OCI-LY7 (cell line): Measurements from ENCODE around the gene PLCXD1. TPM values are rescaled to one million over a fixed set of nuclear protein-coding genes. Genes with fewer than 3 reads are reported as not detected.
A peak's percentile ranks its signal among the peaks of the same experiment; 100 is the strongest.

ENCODE experiments used
- BruUV-seq: library from RNA; stranded (reverse); fragments of 400-500 nt; replicated peaks from 2 replicates; lab custom pipeline; 2021; lab: Mats Ljungman, UMichigan
- CTCF ChIA-PET: fragments of 300-600 bp; sonication (Branson Sonifier 250); formaldehyde crosslinking; loops from one replicate; lab custom pipeline; 2022; ENCODE audit warnings: antibody characterized with exemption; ENCODE audit not compliant: unreplicated experiment; lab: Charles Lee
- POLR2A ChIA-PET: fragments of 300-600 bp; sonication (Branson Sonifier 250); formaldehyde crosslinking; loops from one replicate; lab custom pipeline; 2022; ENCODE audit warnings: antibody characterized with exemption; lab: Charles Lee
- DNase-seq: peaks from one replicate; pipeline ENCODE4 v3.0.0-alpha.2; 2015; ENCODE audit warnings: low spot score
- H2AFZ ChIP-seq: fragments of 200-600 bp; sonication (generic), shearing (Covaris generic); 2 replicates; pipeline ENCODE4 v1.6.1; 2014; ENCODE audit warnings: mild to moderate bottlenecking, antibody characterized with exemption, low read length, moderate library complexity
- H3K27ac ChIP-seq: fragments of 200-600 bp; sonication (generic); 2 replicates; pipeline ENCODE4 v1.5.1; 2014; ENCODE audit warnings: mixed run types, low read depth, mild to moderate bottlenecking, moderate library complexity, low read length, inconsistent platforms; ENCODE audit not compliant: poor library complexity, severe bottlenecking
- H3K36me3 ChIP-seq: fragments of 200-600 bp; sonication (generic); 2 replicates; pipeline ENCODE4 v1.6.1; 2014; ENCODE audit warnings: mild to moderate bottlenecking, antibody characterized with exemption, low read length, moderate library complexity, mixed read lengths; ENCODE audit not compliant: insufficient read depth
- H3K4me1 ChIP-seq: fragments of 200-600 bp; sonication (generic); 2 replicates; pipeline ENCODE4 v1.5.1; 2014; ENCODE audit warnings: mild to moderate bottlenecking, low read length; ENCODE audit not compliant: insufficient read depth, poor library complexity, severe bottlenecking
- H3K4me2 ChIP-seq: fragments of 200-600 bp; sonication (generic); 2 replicates; pipeline ENCODE4 v1.6.1; 2014; ENCODE audit warnings: mild to moderate bottlenecking, low read length
- H3K4me3 ChIP-seq: fragments of 200-600 bp; sonication (generic); 2 replicates; pipeline ENCODE4 v1.5.1; 2014; ENCODE audit warnings: mild to moderate bottlenecking, low read depth, low read length; ENCODE audit not compliant: poor library complexity, severe bottlenecking
- H3K79me2 ChIP-seq: fragments of 200-600 bp; sonication (generic); 2 replicates; pipeline ENCODE4 v1.6.1; 2016; ENCODE audit warnings: low read depth, mild to moderate bottlenecking, low read length, moderate library complexity, mixed read lengths; ENCODE audit not compliant: insufficient read depth
- H3K9me2 ChIP-seq: fragments of 200-600 bp; sonication (generic); 2 replicates; pipeline ENCODE4 v1.6.1; 2016; ENCODE audit warnings: mild to moderate bottlenecking, low read length, mixed read lengths; ENCODE audit not compliant: insufficient read depth
- H3K9me3 ChIP-seq: fragments of 200-600 bp; sonication (generic); 2 replicates; pipeline ENCODE4 v1.6.1; 2014; ENCODE audit warnings: mild to moderate bottlenecking, mixed run types, low read length, mixed read lengths
- H4K20me1 ChIP-seq: fragments of 200-600 bp; sonication (generic); 2 replicates; pipeline ENCODE4 v1.6.1; 2014; ENCODE audit warnings: mild to moderate bottlenecking, antibody characterized with exemption, low read length, moderate library complexity, mixed read lengths; ENCODE audit not compliant: insufficient read depth
- CTCF ChIP-seq: fragments of 200-600 bp; sonication (generic); conservative IDR thresholded peaks from 2 replicates; pipeline ENCODE4 v1.5.1; 2014; ENCODE audit warnings: mild to moderate bottlenecking, antibody characterized with exemption, low read length, moderate library complexity, mixed read lengths
- EZH2phosphoT487 ChIP-seq: fragments of 200-600 bp; sonication (generic); IDR thresholded peaks from 2 replicates; pipeline ENCODE4 v1.6.1; 2018; ENCODE audit warnings: low read depth, borderline replicate concordance, mild to moderate bottlenecking, mixed run types, antibody characterized with exemption, low read length, moderate library complexity, mixed read lengths
- intact Hi-C: fragments of 100-400 bp; cut with micrococcal nuclease; formaldehyde crosslinking; loops from one replicate; pipeline ENCODE4 v1.10.0; 2022; ENCODE audit not compliant: unreplicated experiment
- total RNA-seq, 2 experiments: library from RNA; depleted of rRNA in 1 of 2; stranded (reverse); fragments of >200 nt in 1 of 2; shearing (Covaris generic) in 1 of 2; gene quantifications; 2 replicates each; pipeline ENCODE4 v1.2.3, GENCODE V29; 2014 to 2022

The PLCXD1 gene
- total RNA-seq, 2 experiments from 2014 or later: 86.0 to 133 TPM

- TF ChIP-seq CTCF: no peak
- Histone ChIP-seq H2AFZ (no peak overlapping the region), H3K9me2 (no peaks in the 10 kb centered on the region), H3K27ac (no peak overlapping the region), H3K9me3 (no peaks in the 10 kb centered on the region), H4K20me1 (no peaks in the 10 kb centered on the region), H3K4me1 (peaks cover 8% of the 10 kb centered on the region), H3K4me3 (no peak overlapping the region), H3K4me2 (no peak overlapping the region), H3K79me2 (no peaks in the 10 kb centered on the region), H3K36me3 (no peaks in the 10 kb centered on the region)
- no peak for DNase-seq
- ChIA-PET CTCF (no interaction called here), POLR2A (no interaction called here)
- BruUV-seq: no TSS peak
- intact Hi-C loops: no loop called here
Observed at GRCh38 chrX:270848-271367, 10.3 kb upstream of the PLCXD1 start.

- no peaks in the 10 kb centered on the region for H3K79me2 ChIP-seq
- POLR2A ChIA-PET: no interaction called here
- DNase-seq: no peak
- peaks cover 26% of the 10 kb centered on the region for H3K4me1 ChIP-seq
- TF ChIP-seq EZH2phosphoT487 (no peak), CTCF (no peak)
- no TSS peak for BruUV-seq
- no peak overlapping the region for H3K4me2 ChIP-seq
- CTCF ChIA-PET: no interaction called here
- H4K20me1 ChIP-seq: no peaks in the 10 kb centered on the region
- no peaks in the 10 kb centered on the region for H3K36me3 ChIP-seq
- H3K9me2 ChIP-seq: no peaks in the 10 kb centered on the region
- no peak overlapping the region for H3K4me3 ChIP-seq
- intact Hi-C loops: no loop called here
- no peak overlapping the region for H3K27ac ChIP-seq
- no peaks in the 10 kb centered on the region for H3K9me3 ChIP-seq
- H2AFZ ChIP-seq: no peak overlapping the region
Observed at GRCh38 chrX:274904-275475, 6.2 kb upstream of the PLCXD1 start.

GRCh38 chrX:275476-275966 is 5.7 kb upstream of the PLCXD1 start:
- CTCF ChIA-PET: no interaction called here
- no peak overlapping the region for H3K27ac ChIP-seq
- TF ChIP-seq EZH2phosphoT487 (no peak), CTCF (no peak)
- no peaks in the 10 kb centered on the region for H3K79me2 ChIP-seq
- peak overlapping the region; percentile 38 for H3K4me3 ChIP-seq
- no peak overlapping the region for H2AFZ ChIP-seq
- BruUV-seq: no TSS peak
- H4K20me1 ChIP-seq: no peaks in the 10 kb centered on the region
- POLR2A ChIA-PET: no interaction called here
- no peaks in the 10 kb centered on the region for H3K9me3 ChIP-seq
- H3K4me1 ChIP-seq: peaks cover 28% of the 10 kb centered on the region
- H3K9me2 ChIP-seq: no peaks in the 10 kb centered on the region
- H3K4me2 ChIP-seq: peak overlapping the region; percentile 57
- DNase-seq: no peak
- intact Hi-C loops: no loop called here
- no peaks in the 10 kb centered on the region for H3K36me3 ChIP-seq
